SH-SY5Y (cell line): ENCODE data around the gene ACER2.

Experiments
- GATA2 ChIP-seq: IDR thresholded peaks from 2 replicates; pipeline ENCODE4 v1.6.1; 2011; ENCODE audit warnings: mild to moderate bottlenecking, low read depth, low read length
- GATA3 ChIP-seq: IDR thresholded peaks from 2 replicates; pipeline ENCODE4 v1.6.1; 2011; ENCODE audit warnings: low read depth, mild to moderate bottlenecking, low read length, moderate library complexity

- TF ChIP-seq GATA3: no peak
- TF ChIP-seq GATA2: no peak
These were observed 64.8 kb downstream of the ACER2 start for GRCh38 chr9:19473605-19474004.
